Spleen (tissue), 7 donors: ENCODE results near the gene NME3.

ENCODE experiments used
- CTCF ChIP-seq, 11 experiments: fragments of 200-600 bp in 7 of 11; fragments of 450-650 bp in 4 of 11; sonication (generic) in 4 of 11; IDR thresholded peaks in 8 of 11; conservative IDR thresholded peaks in 3 of 11; 1 replicate in 7 of 11; 2 replicates in 4 of 11; pipeline versions ENCODE4 v1.4.0 to v1.8.0; 2016 to 2021; ENCODE audit warnings: antibody characterized with exemption in 11 of 11, inconsistent platforms in 4 of 11, mild to moderate bottlenecking in 1 of 11
- POLR2A ChIP-seq, 3 donors: fragments of 450-650 bp; IDR thresholded peaks; one replicate each; pipeline ENCODE4 v1.5.1; 2017; ENCODE audit warnings: antibody characterized with exemption in 3 of 3, mild to moderate bottlenecking in 1 of 3
- donor health status: DM: no; HTN: no; CAD: no; lungs with moderate emphysema.
- donor health status: DM: no; HTN: no; CAD: no.
- donor health status: DM: no; HTN: no; CAD: no.

GRCh38 chr16:1764971-1765370 lies 6.4 kb downstream of the NME3 start:
- TF ChIP-seq CTCF (IDR thresholded peaks at IDR 0.05 in 8 of 11, conservative IDR thresholded peaks at IDR 0.05 in 3 of 11) (no peak), POLR2A (IDR thresholded peaks at IDR 0.05) (no peak)
